Stimulated activated naive CD4-positive, alpha-beta T cell treated with Interleukin-2 at 50 U/mL for 16 hours (primary cell): Measurements from ENCODE around the gene NELL1.
"Not testable (repeated sequence)": the region's sequence is repeated elsewhere in the genome, so short reads cannot be mapped to it uniquely, and the experiment has no call there.

Experiments used
- DNase-seq: peaks from one replicate; lab custom pipeline; 2025; lab: John Stamatoyannopoulos, UW

The NELL1 gene

GRCh38 chr11:20770414-20770946, 101.1 kb downstream of the NELL1 start:
- no peak for DNase-seq

- no peak for DNase-seq
These were observed 101.6 kb downstream of the NELL1 start for GRCh38 chr11:20771026-20771425.

- DNase-seq, result no peak
These were observed 102.3 kb downstream of the NELL1 start for GRCh38 chr11:20771681-20772080.

DNA sequence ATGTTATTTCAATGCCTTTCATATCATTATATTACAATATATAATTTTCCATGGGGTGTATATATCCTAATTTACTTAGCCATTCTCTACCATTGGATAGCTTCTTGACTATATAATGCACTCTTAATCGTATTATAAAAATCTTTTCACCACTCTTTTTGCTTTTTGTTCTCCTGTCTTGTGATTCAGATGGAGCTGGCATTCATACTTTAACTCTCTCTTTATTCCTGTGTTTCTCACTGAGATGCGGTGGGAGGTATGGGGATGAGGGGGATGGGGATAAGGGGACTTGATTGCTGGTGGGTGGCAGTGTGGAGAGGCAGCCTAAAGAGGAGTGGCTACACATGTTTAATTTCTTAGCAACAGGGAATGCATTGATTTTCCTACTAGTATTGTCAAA, 105.9 kb downstream of the NELL1 start:
- DNase-seq, result no peak

GRCh38 chr11:20782775-20783174, 113.4 kb downstream of the NELL1 start:
- no peak for DNase-seq

GRCh38 chr11:20783220-20783619, 113.8 kb downstream of the NELL1 start:
- no peak for DNase-seq

GRCh38 chr11:20790622-20791021, 121.2 kb downstream of the NELL1 start:
- DNase-seq, result no peak

- no peak for DNase-seq
These were observed 125.6 kb downstream of the NELL1 start for GRCh38 chr11:20795005-20795404.

DNA sequence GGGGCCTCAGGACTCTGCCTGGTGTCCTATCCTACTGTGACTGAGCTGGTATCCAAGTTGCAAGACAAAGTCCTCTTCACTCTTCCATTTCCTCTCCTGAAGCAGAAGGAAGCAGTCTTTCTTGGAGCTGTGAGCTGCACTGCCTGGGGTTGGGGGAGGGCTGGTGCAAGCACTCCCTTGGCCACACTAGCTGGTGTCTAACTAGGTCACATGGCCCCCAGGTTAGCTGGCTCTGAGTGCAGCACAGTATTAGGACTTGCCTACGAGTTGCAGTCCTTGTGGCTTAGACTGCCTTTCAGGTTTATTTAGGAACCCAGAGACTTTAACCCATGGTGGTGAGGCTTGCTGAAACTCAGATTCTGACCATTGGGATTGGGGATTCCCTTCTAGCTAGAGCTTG, 138.9 kb downstream of the NELL1 start:
- DNase-seq, result no peak

DNA sequence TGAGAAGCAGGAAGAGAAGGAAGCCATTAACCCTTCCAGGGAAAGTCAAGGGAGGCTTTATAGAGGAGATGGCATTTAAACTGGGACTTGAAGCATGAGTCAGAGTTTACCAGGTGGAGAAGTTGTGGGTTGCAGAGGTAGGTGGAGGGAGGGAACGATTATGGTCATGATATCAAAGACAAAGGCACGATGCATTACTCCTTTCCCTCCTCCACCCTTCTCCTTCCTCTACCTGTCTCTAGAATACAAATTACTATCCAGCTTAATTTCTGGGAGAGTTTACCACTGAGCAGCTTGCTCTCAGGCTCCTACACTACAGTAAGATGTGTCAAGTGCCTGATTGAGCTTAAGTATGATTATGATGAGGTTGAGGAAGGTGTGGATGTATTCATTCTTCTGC, 151.7 kb downstream of the NELL1 start:
- DNase-seq, result no peak

GRCh38 chr11:20821470-20821869, 152.1 kb downstream of the NELL1 start:
- no peak for DNase-seq

DNA sequence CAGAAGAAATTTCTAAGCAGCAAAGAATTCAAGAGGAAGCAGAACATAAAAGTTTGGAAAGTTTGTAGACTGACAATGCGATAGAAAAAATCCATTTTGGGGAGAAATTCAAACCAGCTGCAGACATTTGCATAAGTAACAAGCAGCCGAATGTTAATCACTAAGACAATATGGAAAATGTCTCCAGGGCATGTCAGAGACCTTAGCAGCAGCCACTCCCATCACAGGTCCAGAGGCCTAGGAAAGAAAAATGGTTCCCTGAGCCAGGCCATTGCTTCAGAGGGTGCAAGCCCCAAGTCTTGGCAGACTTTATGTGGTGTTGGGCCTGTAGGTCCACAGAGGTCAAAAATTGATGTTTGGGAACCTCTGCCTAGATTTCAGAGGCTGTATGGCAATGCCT, 155.4 kb downstream of the NELL1 start:
- DNase-seq, result no peak

DNA sequence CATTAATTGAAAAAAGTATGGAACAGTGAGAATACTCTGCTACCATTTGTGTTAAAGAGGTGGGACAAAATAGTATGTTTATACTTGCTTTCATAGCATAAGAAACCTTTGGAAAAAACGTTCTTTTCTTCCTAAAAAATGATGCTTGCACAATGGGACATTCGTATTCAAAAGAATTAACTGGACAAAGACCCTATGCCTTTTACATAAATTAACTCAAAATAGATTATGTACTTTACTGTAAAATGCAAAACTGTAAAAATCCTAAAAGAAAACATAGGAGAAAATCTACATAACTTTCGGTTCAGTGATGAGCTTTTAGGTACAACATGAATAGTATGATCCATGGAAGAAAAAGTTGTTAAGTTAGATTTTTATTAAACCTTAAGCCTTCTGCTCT, 166.2 kb downstream of the NELL1 start:
- DNase-seq, result no peak

GRCh38 chr11:20839231-20839630, 169.8 kb downstream of the NELL1 start:
- DNase-seq, result no peak

- DNase-seq, result no peak
These were observed 171.0 kb downstream of the NELL1 start for GRCh38 chr11:20840341-20840740.

DNA sequence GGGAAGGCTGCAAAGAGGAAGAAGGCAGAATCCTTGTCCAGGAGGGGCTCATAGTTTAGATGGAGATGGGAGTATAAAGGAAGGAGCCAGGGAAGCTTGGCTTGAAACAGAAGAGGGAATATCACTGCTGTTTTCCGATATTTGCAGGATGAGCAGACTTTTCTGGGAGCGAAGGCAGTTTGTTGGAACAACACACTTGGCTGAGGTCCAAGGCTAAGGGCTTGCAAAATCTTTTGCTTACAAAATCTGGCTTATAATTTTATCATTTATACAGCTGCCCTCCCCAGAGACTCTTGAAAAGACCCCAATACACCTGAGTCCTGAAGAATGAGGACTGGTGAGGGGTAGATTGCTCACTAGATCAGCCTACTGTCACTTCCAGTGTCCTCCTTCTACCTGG, 174.8 kb downstream of the NELL1 start:
- no peak for DNase-seq

DNA sequence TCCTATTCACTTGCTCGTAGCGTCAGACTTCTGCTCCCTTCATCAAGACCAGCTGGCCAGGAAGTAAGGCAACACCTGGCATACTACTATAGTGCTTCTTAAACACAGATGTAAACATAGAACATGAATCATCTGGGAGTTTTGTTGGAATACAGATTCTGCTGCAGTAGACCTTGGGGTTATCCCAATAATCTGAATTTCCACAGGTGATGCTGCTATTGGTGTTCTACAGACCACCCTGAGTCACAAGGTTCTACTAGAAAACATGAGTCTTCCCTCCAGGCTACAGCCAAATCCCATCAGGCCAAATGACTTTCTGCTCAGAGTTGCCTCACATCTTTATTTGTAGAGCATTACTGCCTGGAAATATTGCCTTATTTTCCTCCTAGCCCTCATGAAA, 175.2 kb downstream of the NELL1 start:
- no peak for DNase-seq

GRCh38 chr11:20854215-20854955, 185.0 kb downstream of the NELL1 start:
- DNase-seq, result no peak

GRCh38 chr11:20861322-20861721, 191.9 kb downstream of the NELL1 start:
- DNase-seq, result no peak

GRCh38 chr11:20862263-20862662, 192.9 kb downstream of the NELL1 start:
- DNase-seq, result not testable (repeated sequence)

GRCh38 chr11:20864628-20865027, 195.2 kb downstream of the NELL1 start:
- no peak for DNase-seq

DNA sequence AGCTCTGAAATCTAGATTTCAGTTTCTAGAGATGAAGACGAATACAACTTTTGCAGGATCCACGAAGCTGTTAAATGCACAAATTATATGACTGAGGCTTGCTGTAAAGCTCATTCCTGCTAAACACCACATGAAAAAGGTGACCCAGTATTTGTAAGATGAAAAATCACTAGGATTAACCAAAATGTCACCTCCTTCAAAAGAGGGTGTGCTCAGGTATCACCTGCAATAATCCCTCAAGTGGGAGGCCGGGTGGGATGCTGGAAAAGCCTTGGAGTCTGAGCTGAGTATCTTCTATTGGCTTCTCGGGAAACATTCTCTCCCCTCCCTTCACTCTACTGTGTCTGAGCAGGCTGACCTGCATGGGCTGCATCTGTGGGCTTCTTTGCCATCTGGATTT, 195.8 kb downstream of the NELL1 start:
- no peak for DNase-seq

- no peak for DNase-seq
These were observed 199.7 kb downstream of the NELL1 start for GRCh38 chr11:20869123-20869522.

DNA sequence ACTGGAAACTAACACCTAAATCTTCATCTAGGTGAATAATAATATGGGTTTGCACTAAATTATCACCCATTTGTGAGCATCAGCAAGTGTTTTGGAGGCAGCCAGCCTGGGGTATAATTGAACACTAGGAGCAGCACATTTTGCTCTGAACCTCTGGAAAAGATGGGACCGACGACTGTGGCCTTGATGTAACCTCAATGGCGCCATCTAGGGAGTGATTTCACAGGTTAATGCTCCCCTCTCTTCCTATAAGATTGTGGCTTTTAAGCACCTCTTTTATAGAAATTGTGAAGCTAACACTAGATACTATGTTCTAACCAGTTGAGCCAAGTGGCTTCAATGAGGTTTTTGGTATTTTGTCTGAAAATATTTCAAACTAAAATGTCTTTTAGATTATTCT, 203.7 kb downstream of the NELL1 start:
- no peak for DNase-seq
